ENCODE measurements around the gene RNU6-9.

DNA sequence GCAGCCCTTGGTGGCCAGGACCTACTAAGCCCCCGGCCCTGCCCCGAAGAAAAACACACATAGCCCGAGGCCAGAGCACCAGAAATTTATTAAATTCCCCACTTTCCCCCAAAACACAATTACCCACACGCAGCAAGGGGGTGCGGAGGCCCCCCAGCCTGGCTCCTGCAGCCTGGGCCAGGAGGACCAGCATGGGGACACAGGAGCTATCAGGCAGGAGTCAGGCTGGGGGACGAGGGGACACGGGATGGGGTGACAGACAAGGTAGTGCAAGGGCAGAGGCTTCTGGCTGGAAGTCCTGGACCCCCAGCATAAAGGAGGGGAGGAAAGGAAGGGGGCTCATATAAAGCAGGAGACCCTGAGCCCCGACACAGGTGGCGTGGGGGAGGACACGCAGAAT is 3.1 kb downstream of the RNU6-9 start:
- TF ChIP-seq, protein P1, sequence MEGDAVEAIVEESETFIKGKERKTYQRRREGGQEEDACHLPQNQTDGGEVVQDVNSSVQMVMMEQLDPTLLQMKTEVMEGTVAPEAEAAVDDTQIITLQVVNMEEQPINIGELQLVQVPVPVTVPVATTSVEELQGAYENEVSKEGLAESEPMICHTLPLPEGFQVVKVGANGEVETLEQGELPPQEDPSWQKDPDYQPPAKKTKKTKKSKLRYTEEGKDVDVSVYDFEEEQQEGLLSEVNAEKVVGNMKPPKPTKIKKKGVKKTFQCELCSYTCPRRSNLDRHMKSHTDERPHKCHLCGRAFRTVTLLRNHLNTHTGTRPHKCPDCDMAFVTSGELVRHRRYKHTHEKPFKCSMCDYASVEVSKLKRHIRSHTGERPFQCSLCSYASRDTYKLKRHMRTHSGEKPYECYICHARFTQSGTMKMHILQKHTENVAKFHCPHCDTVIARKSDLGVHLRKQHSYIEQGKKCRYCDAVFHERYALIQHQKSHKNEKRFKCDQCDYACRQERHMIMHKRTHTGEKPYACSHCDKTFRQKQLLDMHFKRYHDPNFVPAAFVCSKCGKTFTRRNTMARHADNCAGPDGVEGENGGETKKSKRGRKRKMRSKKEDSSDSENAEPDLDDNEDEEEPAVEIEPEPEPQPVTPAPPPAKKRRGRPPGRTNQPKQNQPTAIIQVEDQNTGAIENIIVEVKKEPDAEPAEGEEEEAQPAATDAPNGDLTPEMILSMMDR (IDR thresholded peaks at IDR 0.05), result no peak
- TF ChIP-seq POLR2A (IDR thresholded peaks at IDR 0.05), result no peak

All from heart left ventricle (tissue), 13 donors.